Mucosa of rectum (tissue), 2 donors: ENCODE results near the gene PDE4DIP.
"Not testable (repeated sequence)": the region's sequence is repeated elsewhere in the genome, so short reads cannot be mapped to it uniquely, and the experiment has no call there.

Experiments
- H3K27ac ChIP-seq, 2 donors: one replicate each; pipeline ENCODE4 v1.7.0; 2013; ENCODE audit warnings: inconsistent platforms in 2 of 2, low read depth in 2 of 2, low read length in 2 of 2
- H3K27me3 ChIP-seq, 2 donors: one replicate each; pipeline ENCODE4 v1.7.0; 2013; ENCODE audit warnings: low read length in 2 of 2; ENCODE audit not compliant: control insufficient read depth in 2 of 2, insufficient read depth in 2 of 2
- H3K36me3 ChIP-seq, 2 donors: one replicate each; pipeline ENCODE4 v1.7.0; 2013; ENCODE audit warnings: low read length in 2 of 2; ENCODE audit not compliant: control insufficient read depth in 2 of 2, insufficient read depth in 2 of 2
- H3K4me1 ChIP-seq, 2 donors: one replicate each; pipeline ENCODE4 v1.7.0; 2013; ENCODE audit warnings: low read length in 2 of 2, mild to moderate bottlenecking in 1 of 2; ENCODE audit not compliant: control insufficient read depth in 2 of 2, insufficient read depth in 2 of 2
- H3K4me3 ChIP-seq, 2 donors: one replicate each; pipeline ENCODE4 v1.7.0; 2013; ENCODE audit warnings: low read length in 2 of 2
- H3K9ac ChIP-seq, 2 donors: one replicate each; pipeline ENCODE4 v1.7.0; 2013; ENCODE audit warnings: low read length in 2 of 2, low read depth in 1 of 2, mild to moderate bottlenecking in 1 of 2
- H3K9me3 ChIP-seq, 2 donors: one replicate each; pipeline ENCODE4 v1.7.0; 2013; ENCODE audit warnings: low read length in 2 of 2; ENCODE audit not compliant: control insufficient read depth in 2 of 2
- donor health status: healthy.
- donor health status: Normal muscosa, but diverticular disease.

Gene PDE4DIP

GRCh38 chr1:148868924-148869633, 24.9 kb downstream of the PDE4DIP start:
- not testable (repeated sequence) for H3K4me1 ChIP-seq, H3K4me3 ChIP-seq, H3K27ac ChIP-seq, H3K9me3 ChIP-seq, H3K36me3 ChIP-seq, H3K9ac ChIP-seq, H3K27me3 ChIP-seq

- not testable (repeated sequence) for H3K9ac ChIP-seq, H3K36me3 ChIP-seq, H3K4me3 ChIP-seq, H3K27ac ChIP-seq, H3K9me3 ChIP-seq, H3K4me1 ChIP-seq, H3K27me3 ChIP-seq
Observed at GRCh38 chr1:148869634-148869961, 25.4 kb downstream of the PDE4DIP start.

GRCh38 chr1:148874408-148875388, 30.5 kb downstream of the PDE4DIP start:
- H3K27ac ChIP-seq, H3K9ac ChIP-seq, H3K4me3 ChIP-seq, H3K9me3 ChIP-seq, H3K27me3 ChIP-seq, H3K36me3 ChIP-seq, H3K4me1 ChIP-seq: not testable (repeated sequence)

- not testable (repeated sequence) for H3K9me3 ChIP-seq, H3K4me3 ChIP-seq, H3K27me3 ChIP-seq, H3K27ac ChIP-seq, H3K4me1 ChIP-seq, H3K9ac ChIP-seq, H3K36me3 ChIP-seq
Observed at GRCh38 chr1:148879812-148880416, 35.7 kb downstream of the PDE4DIP start.

GRCh38 chr1:148881261-148881660, 37.0 kb downstream of the PDE4DIP start:
- H3K36me3 ChIP-seq, H3K9me3 ChIP-seq, H3K27me3 ChIP-seq, H3K9ac ChIP-seq, H3K27ac ChIP-seq, H3K4me3 ChIP-seq, H3K4me1 ChIP-seq: not testable (repeated sequence)

GRCh38 chr1:148885219-148885618, 41.0 kb downstream of the PDE4DIP start:
- not testable (repeated sequence) for H3K27ac ChIP-seq, H3K4me3 ChIP-seq, H3K9me3 ChIP-seq, H3K4me1 ChIP-seq, H3K9ac ChIP-seq, H3K36me3 ChIP-seq, H3K27me3 ChIP-seq

- H3K4me1 ChIP-seq, H3K4me3 ChIP-seq, H3K36me3 ChIP-seq, H3K27ac ChIP-seq, H3K9me3 ChIP-seq, H3K9ac ChIP-seq, H3K27me3 ChIP-seq: not testable (repeated sequence)
Observed at GRCh38 chr1:148886293-148886692, 42.1 kb downstream of the PDE4DIP start.

- H3K9me3 ChIP-seq, H3K4me3 ChIP-seq, H3K27me3 ChIP-seq, H3K9ac ChIP-seq, H3K27ac ChIP-seq, H3K4me1 ChIP-seq, H3K36me3 ChIP-seq: not testable (repeated sequence)
Observed at GRCh38 chr1:148888597-148888996, 44.4 kb downstream of the PDE4DIP start.

GRCh38 chr1:148889267-148890074, 45.2 kb downstream of the PDE4DIP start:
- not testable (repeated sequence) for H3K4me3 ChIP-seq, H3K9ac ChIP-seq, H3K4me1 ChIP-seq, H3K27me3 ChIP-seq, H3K27ac ChIP-seq, H3K9me3 ChIP-seq, H3K36me3 ChIP-seq
